Loucy (cell line): ENCODE measurements around the gene DOCK9.

Source experiments
- H2AFZ ChIP-seq: fragments of 200-600 bp; sonication (generic); 2 replicates; pipeline ENCODE4 v1.6.0; 2016; ENCODE audit warnings: antibody characterized with exemption, mild to moderate bottlenecking, low read length, moderate library complexity
- H3F3A ChIP-seq: fragments of 200-600 bp; 2 replicates; pipeline ENCODE4 v1.6.0; 2016; ENCODE audit warnings: antibody characterized with exemption, low read depth, mild to moderate bottlenecking
- H3K27me3 ChIP-seq: fragments of 200-600 bp; sonication (generic); 2 replicates; pipeline ENCODE4 v1.6.1; 2014; ENCODE audit warnings: low read length, mild to moderate bottlenecking; ENCODE audit not compliant: insufficient read depth, poor library complexity, severe bottlenecking
- H3K36me3 ChIP-seq: fragments of 200-600 bp; sonication (generic); 2 replicates; pipeline ENCODE4 v1.6.1; 2016; ENCODE audit warnings: low read length; ENCODE audit not compliant: insufficient read depth
- H3K4me1 ChIP-seq: fragments of 200-600 bp; sonication (generic); 2 replicates; pipeline ENCODE4 v1.5.1; 2014; ENCODE audit warnings: low read length, mild to moderate bottlenecking; ENCODE audit not compliant: insufficient read depth, poor library complexity, severe bottlenecking
- H3K4me2 ChIP-seq: fragments of 200-600 bp; sonication (generic); 2 replicates; pipeline ENCODE4 v1.6.0; 2014; ENCODE audit warnings: antibody characterized with exemption, low read length, low read depth, mild to moderate bottlenecking; ENCODE audit not compliant: poor library complexity, severe bottlenecking
- H3K4me3 ChIP-seq: fragments of 200-600 bp; sonication (generic); 2 replicates; pipeline ENCODE4 v1.5.1; 2014; ENCODE audit warnings: low read length, mild to moderate bottlenecking, mixed read lengths; ENCODE audit not compliant: poor library complexity, severe bottlenecking
- H3K79me2 ChIP-seq: fragments of 200-600 bp; sonication (generic); 2 replicates; pipeline ENCODE4 v1.6.1; 2014; ENCODE audit warnings: low read length; ENCODE audit not compliant: insufficient read depth
- H3K9ac ChIP-seq: fragments of 200-600 bp; sonication (generic); 2 replicates; pipeline ENCODE4 v1.6.0; 2014; ENCODE audit warnings: mild to moderate bottlenecking, low read depth, low read length, moderate library complexity; ENCODE audit not compliant: poor library complexity, severe bottlenecking
- H3K9me2 ChIP-seq: fragments of 200-600 bp; sonication (generic); replicated peaks from 2 replicates; pipeline ENCODE4 v1.6.1; 2016; ENCODE audit warnings: low read depth, low read length, mixed read lengths
- H3K9me3 ChIP-seq: fragments of 200-600 bp; sonication (generic); 2 replicates; pipeline ENCODE4 v1.6.1; 2014; ENCODE audit warnings: mild to moderate bottlenecking, antibody characterized with exemption, low read length, low read depth; ENCODE audit not compliant: insufficient read depth
- H4K20me1 ChIP-seq: fragments of 200-600 bp; sonication (generic); 2 replicates; pipeline ENCODE4 v1.6.0; 2014; ENCODE audit warnings: antibody characterized with exemption, low read length, mild to moderate bottlenecking; ENCODE audit not compliant: insufficient read depth, poor library complexity, severe bottlenecking
- CTCF ChIP-seq: fragments of 200-600 bp; sonication (generic); conservative IDR thresholded peaks from 2 replicates; pipeline ENCODE4 v1.5.1; 2014; ENCODE audit warnings: mild to moderate bottlenecking, antibody characterized with exemption, low read length
- EZH2phosphoT487 ChIP-seq: fragments of 200-600 bp; IDR thresholded peaks from 2 replicates; pipeline ENCODE4 v1.6.1; 2018; ENCODE audit warnings: antibody characterized with exemption, mild to moderate bottlenecking, moderate library complexity, borderline replicate concordance

The DOCK9 gene

GRCh38 chr13:98856983-98857382 is 120.9 kb downstream of the DOCK9 start:
- H3K79me2 ChIP-seq, result no peaks in the 10 kb centered on the region
- TF ChIP-seq CTCF (no peak), EZH2phosphoT487 (no peak)
- no peak overlapping the region for H2AFZ ChIP-seq
- H3K9me3 ChIP-seq, result no peaks in the 10 kb centered on the region
- H3K9ac ChIP-seq, result no peak overlapping the region
- H3K4me1 ChIP-seq, result no peaks in the 10 kb centered on the region
- no peaks in the 10 kb centered on the region for H3F3A ChIP-seq
- H3K4me2 ChIP-seq, result no peak overlapping the region
- H3K4me3 ChIP-seq, result no peak overlapping the region
- no peaks in the 10 kb centered on the region for H4K20me1 ChIP-seq
- peaks cover 8% of the 10 kb centered on the region; the same call in 1 of the 2 replicates for H3K36me3 ChIP-seq
- no peaks in the 10 kb centered on the region for H3K9me2 ChIP-seq
- no peaks in the 10 kb centered on the region for H3K27me3 ChIP-seq

GRCh38 chr13:98854448-98854847 is 123.4 kb downstream of the DOCK9 start:
- Histone ChIP-seq H2AFZ (no peak overlapping the region), H3K36me3 (no peaks in the 10 kb centered on the region), H3K9me2 (no peaks in the 10 kb centered on the region), H3K4me3 (no peak overlapping the region), H3K27me3 (no peaks in the 10 kb centered on the region), H3K4me2 (no peak overlapping the region), H3K79me2 (no peaks in the 10 kb centered on the region), H3F3A (no peaks in the 10 kb centered on the region), H4K20me1 (no peaks in the 10 kb centered on the region), H3K9me3 (no peaks in the 10 kb centered on the region), H3K9ac (no peak overlapping the region), H3K4me1 (no peaks in the 10 kb centered on the region)
- TF ChIP-seq EZH2phosphoT487 (no peak), CTCF (no peak)

- Histone ChIP-seq H3K4me1 (no peaks in the 10 kb centered on the region), H3K4me2 (no peak overlapping the region), H3K79me2 (no peaks in the 10 kb centered on the region), H3F3A (no peaks in the 10 kb centered on the region), H3K4me3 (no peak overlapping the region), H3K9me2 (no peaks in the 10 kb centered on the region), H3K27me3 (no peaks in the 10 kb centered on the region), H3K9ac (no peak overlapping the region), H3K9me3 (no peaks in the 10 kb centered on the region), H4K20me1 (no peaks in the 10 kb centered on the region), H2AFZ (no peak overlapping the region), H3K36me3 (no peaks in the 10 kb centered on the region)
- no peak for TF ChIP-seq EZH2phosphoT487
- no peak for TF ChIP-seq CTCF
These were observed 124.1 kb downstream of the DOCK9 start for GRCh38 chr13:98853771-98854221.
